Vagina (tissue), 2 donors: ENCODE measurements around the gene TRIM7. TPM values are rescaled to one million over a fixed set of nuclear protein-coding genes. Genes with fewer than 3 reads are reported as not detected.

Source experiments
- DNase-seq, 2 donors: peaks; one replicate each; pipeline ENCODE4 v3.0.0-alpha.2; 2017; ENCODE audit errors: extremely low spot score in 2 of 2
- H3K27ac ChIP-seq: fragments of 200-600 bp; sonication (generic); one replicate; pipeline ENCODE4 v1.5.1; 2019
- H3K27me3 ChIP-seq: fragments of 200-600 bp; sonication (generic); one replicate; pipeline ENCODE4 v1.5.1; 2019
- H3K36me3 ChIP-seq, 2 donors: fragments of 200-600 bp; sonication (generic); one replicate each; pipeline ENCODE4 v1.5.1; 2017 to 2019
- H3K4me1 ChIP-seq: fragments of 200-600 bp; sonication (generic); one replicate; pipeline ENCODE4 v1.5.1; 2019
- H3K4me3 ChIP-seq, 2 donors: fragments of 200-600 bp; sonication (generic); 1 replicate in 1 of 2; 2 replicates in 1 of 2; pipeline ENCODE4 v1.5.1; 2016 to 2019
- H3K9me3 ChIP-seq: fragments of 200-600 bp; sonication (generic); one replicate; pipeline ENCODE4 v1.5.1; 2019
- CTCF ChIP-seq, 3 experiments: fragments of 450-650 bp in 2 of 3; fragments of 200-600 bp in 1 of 3; sonication (generic) in 1 of 3; IDR thresholded peaks; one replicate each; pipeline ENCODE4 v1.5.1; 2017 to 2019; ENCODE audit warnings: antibody characterized with exemption in 3 of 3, mild to moderate bottlenecking in 2 of 3, moderate library complexity in 2 of 3
- POLR2A ChIP-seq, 2 donors: fragments of 450-650 bp; IDR thresholded peaks; one replicate each; pipeline ENCODE4 v1.6.1; 2017; ENCODE audit warnings: antibody characterized with exemption in 2 of 2, mild to moderate bottlenecking in 2 of 2, moderate library complexity in 2 of 2
- POLR2AphosphoS5 ChIP-seq, 2 donors: sonication (generic); formaldehyde crosslinking; IDR thresholded peaks; one replicate each; pipeline ENCODE4 v1.9.0; 2017; ENCODE audit warnings: antibody characterized with exemption in 2 of 2, mild to moderate bottlenecking in 2 of 2, low read depth in 1 of 2; ENCODE audit not compliant: insufficient read depth in 1 of 2
- intact Hi-C: fragments of 100-400 bp; cut with DNase I; formaldehyde crosslinking; loops from one replicate; pipeline ENCODE4 v1.15.1; 2023
- total RNA-seq: library from RNA; depleted of rRNA; stranded (reverse); fragments of >200 nt; gene quantifications from one replicate; pipeline ENCODE4 v1.2.3, GENCODE V29; 2016

TRIM7 gene
- total RNA-seq, 1 donor from 2014 or later = 21.6 TPM

GRCh38 chr5:181243564-181244343, 38.8 kb upstream of the TRIM7 start, which contains the start of gene RACK1:
TSS of gene RACK1 (minus strand) at chr5:181243906. CDS start at chr5:181243800, 106 bp downstream.
- Histone ChIP-seq H3K27ac (peak within 1 kb of the TSS; percentile 95), H3K9me3 (no peaks in the 10 kb centered on the region), H3K36me3 (peaks cover 5 to 35% of the 10 kb centered on the region in 2 donors), H3K4me3 (peak within 1 kb of the TSS; percentile 78 to 83), H3K27me3 (no peaks in the 10 kb centered on the region), H3K4me1 (peaks cover 70% of the 10 kb centered on the region)
- TF ChIP-seq POLR2A (IDR thresholded peaks at IDR 0.05) = peak in 1 of 2 donors; percentile 48
- peak; percentile 83 to 92 for TF ChIP-seq POLR2AphosphoS5 (IDR thresholded peaks at IDR 0.05; ENCODE audit: insufficient read depth in 1 of 2, low read depth in 1 of 2)
- no peak for TF ChIP-seq CTCF (IDR thresholded peaks at IDR 0.05)
- DNase-seq = peak in 1 of 2 donors; percentile 93
- intact Hi-C loops = loop anchor here (10.0 kb wide), 1 partner anchor 409 kb away; no protein-coding TSS in a partner anchor

GRCh38 chr5:181243018-181243563, 38.1 kb upstream of the TRIM7 start:
- Histone ChIP-seq H3K27me3 (no peaks in the 10 kb centered on the region), H3K4me3 (peak overlapping the region; percentile 78 to 83), H3K9me3 (no peaks in the 10 kb centered on the region), H3K36me3 (peaks cover 6 to 42% of the 10 kb centered on the region in 2 donors), H3K4me1 (peaks cover 63% of the 10 kb centered on the region), H3K27ac (peak overlapping the region; percentile 95)
- no peak for DNase-seq
- intact Hi-C loops = loop anchor here (10.0 kb wide), 1 partner anchor 408 kb away; no protein-coding TSS in a partner anchor
- TF ChIP-seq POLR2AphosphoS5 (IDR thresholded peaks at IDR 0.05; ENCODE audit: insufficient read depth in 1 of 2, low read depth in 1 of 2) (no peak), CTCF (IDR thresholded peaks at IDR 0.05) (no peak), POLR2A (IDR thresholded peaks at IDR 0.05) (no peak)

DNA sequence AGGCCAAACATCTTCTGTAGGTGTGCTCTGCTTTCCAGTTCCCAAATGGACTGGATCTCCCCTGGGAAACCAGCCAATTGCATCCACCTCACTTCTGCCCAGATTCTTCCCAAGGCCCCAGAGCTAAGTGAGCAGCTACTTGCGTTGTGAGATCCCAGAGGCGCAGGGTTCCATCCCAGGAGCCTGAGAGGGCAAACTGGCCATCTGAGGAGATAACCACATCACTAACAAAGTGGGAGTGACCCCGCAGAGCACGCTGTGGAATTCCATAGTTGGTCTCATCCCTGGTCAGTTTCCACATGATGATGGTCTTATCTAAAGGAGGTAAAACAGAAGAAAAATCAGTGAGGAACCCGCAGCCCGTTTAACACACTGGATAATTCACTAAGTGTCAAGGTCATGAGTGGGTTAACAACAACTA, 37.0 kb upstream of the TRIM7 start:
- no peak for DNase-seq
- Histone ChIP-seq H3K27ac (peak overlapping the region; percentile 95), H3K4me3 (peak overlapping the region; percentile 78 to 83), H3K36me3 (peaks cover 6 to 52% of the 10 kb centered on the region in 2 donors), H3K9me3 (no peaks in the 10 kb centered on the region), H3K27me3 (no peaks in the 10 kb centered on the region), H3K4me1 (peaks cover 53% of the 10 kb centered on the region)
- TF ChIP-seq POLR2AphosphoS5 (IDR thresholded peaks at IDR 0.05; ENCODE audit: insufficient read depth in 1 of 2, low read depth in 1 of 2) (no peak), POLR2A (IDR thresholded peaks at IDR 0.05) (no peak), CTCF (IDR thresholded peaks at IDR 0.05) (no peak)
- intact Hi-C loops = loop anchor here (10.0 kb wide), 1 partner anchor 407 kb away; no protein-coding TSS in a partner anchor

GRCh38 chr5:181241393-181241975, 36.5 kb upstream of the TRIM7 start:
- intact Hi-C loops = loop anchor here (10.0 kb wide), 1 partner anchor 407 kb away; no protein-coding TSS in a partner anchor
- H3K9me3 ChIP-seq = no peaks in the 10 kb centered on the region
- no peak for TF ChIP-seq POLR2AphosphoS5 (IDR thresholded peaks at IDR 0.05; ENCODE audit: insufficient read depth in 1 of 2, low read depth in 1 of 2)
- TF ChIP-seq POLR2A (IDR thresholded peaks at IDR 0.05) = no peak
- TF ChIP-seq CTCF (IDR thresholded peaks at IDR 0.05) = no peak
- no peak for DNase-seq
- peaks cover 6 to 58% of the 10 kb centered on the region in 2 donors for H3K36me3 ChIP-seq
- H3K4me3 ChIP-seq = peak overlapping the region; percentile 5 to 78
- H3K27me3 ChIP-seq = no peaks in the 10 kb centered on the region
- peak overlapping the region; percentile 95 for H3K27ac ChIP-seq
- H3K4me1 ChIP-seq = peaks cover 53% of the 10 kb centered on the region
